ENCODE results near the gene ATXN7L3.

The ATXN7L3 gene

DNA sequence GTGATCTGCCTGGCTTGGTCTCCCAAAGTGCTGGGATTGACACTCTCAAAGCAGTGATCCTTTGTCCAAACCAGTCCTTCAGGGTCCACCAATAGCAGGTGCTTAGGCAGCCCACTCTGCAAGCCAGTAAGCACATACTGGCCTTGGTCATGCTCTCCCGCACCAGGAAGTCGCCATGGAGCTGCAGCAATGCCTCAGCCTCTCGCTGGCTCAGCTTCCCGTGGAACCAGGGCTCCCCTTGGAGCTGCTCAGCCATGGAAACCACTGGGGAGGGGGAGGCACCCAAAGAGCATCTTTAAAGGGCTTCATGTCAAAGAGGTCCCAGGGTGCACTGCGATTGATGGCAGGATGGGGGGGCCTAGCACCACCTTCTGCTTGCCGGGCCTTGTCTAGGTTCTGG is 29.4 kb upstream of the ATXN7L3 start:
- Histone ChIP-seq H3K4me1 (ENCODE audit: low read length) (no peaks in the 10 kb centered on the region), H3K36me3 (replicated peaks; ENCODE audit: insufficient read depth, low read length) (no peaks in the 10 kb centered on the region), H3K9ac (ENCODE audit: low read length) (no peak overlapping the region), H4K20me1 (ENCODE audit: insufficient read depth, low read length) (no peaks in the 10 kb centered on the region), H3K27me3 (replicated peaks; ENCODE audit: insufficient read depth, low read length) (no peaks in the 10 kb centered on the region), H3F3A (ENCODE audit: insufficient read depth, low read length) (no peaks in the 10 kb centered on the region), H3K4me3 (ENCODE audit: low read length) (no peak overlapping the region), H3K9me3 (replicated peaks; ENCODE audit: insufficient read depth, low read length) (no peaks in the 10 kb centered on the region), H3K79me2 (ENCODE audit: low read length) (no peaks in the 10 kb centered on the region), H3K4me2 (ENCODE audit: low read depth, low read length) (no peak overlapping the region), H3K9me2 (replicated peaks; ENCODE audit: insufficient read depth, low read length) (no peaks in the 10 kb centered on the region), H3K27ac (ENCODE audit: low read length) (no peak overlapping the region), H2AFZ (ENCODE audit: low read length) (no peak overlapping the region)
- TF ChIP-seq EZH2 (optimal IDR thresholded peaks at IDR 0.05; ENCODE audit: low read depth, low read length) (no peak), EZH2phosphoT487 (IDR thresholded peaks at IDR 0.05; ENCODE audit: low read length) (no peak)
- TF ChIP-seq, protein P1, sequence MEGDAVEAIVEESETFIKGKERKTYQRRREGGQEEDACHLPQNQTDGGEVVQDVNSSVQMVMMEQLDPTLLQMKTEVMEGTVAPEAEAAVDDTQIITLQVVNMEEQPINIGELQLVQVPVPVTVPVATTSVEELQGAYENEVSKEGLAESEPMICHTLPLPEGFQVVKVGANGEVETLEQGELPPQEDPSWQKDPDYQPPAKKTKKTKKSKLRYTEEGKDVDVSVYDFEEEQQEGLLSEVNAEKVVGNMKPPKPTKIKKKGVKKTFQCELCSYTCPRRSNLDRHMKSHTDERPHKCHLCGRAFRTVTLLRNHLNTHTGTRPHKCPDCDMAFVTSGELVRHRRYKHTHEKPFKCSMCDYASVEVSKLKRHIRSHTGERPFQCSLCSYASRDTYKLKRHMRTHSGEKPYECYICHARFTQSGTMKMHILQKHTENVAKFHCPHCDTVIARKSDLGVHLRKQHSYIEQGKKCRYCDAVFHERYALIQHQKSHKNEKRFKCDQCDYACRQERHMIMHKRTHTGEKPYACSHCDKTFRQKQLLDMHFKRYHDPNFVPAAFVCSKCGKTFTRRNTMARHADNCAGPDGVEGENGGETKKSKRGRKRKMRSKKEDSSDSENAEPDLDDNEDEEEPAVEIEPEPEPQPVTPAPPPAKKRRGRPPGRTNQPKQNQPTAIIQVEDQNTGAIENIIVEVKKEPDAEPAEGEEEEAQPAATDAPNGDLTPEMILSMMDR (IDR thresholded peaks at IDR 0.05; ENCODE audit: low read length): no peak
- no peak for DNase-seq

DNA sequence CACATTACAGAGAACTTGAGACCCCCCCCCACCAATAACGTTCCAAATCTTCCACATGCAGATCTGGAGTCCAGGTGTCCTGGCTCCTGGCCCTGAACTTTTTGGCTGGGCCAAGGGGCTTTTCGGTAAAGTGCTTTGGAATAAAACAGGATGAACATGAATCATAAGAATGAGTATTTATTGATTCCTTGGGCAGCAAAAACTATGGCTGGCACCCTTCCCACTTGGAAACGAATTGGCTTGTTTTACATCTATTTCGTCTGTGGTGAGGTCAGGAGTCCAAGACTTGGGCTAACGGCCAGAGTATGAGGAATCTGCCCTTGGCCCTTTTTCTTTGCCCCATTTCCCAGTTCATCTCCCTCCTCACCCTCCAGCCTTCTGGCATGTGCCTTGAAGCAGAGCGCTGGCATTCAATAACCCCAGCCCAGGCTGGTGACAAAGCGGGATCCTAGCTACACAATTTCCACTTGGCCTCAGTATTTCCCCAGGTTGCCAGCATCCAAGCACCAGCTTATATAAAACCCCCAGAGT is 23.9 kb upstream of the ATXN7L3 start:
- no peaks in the 10 kb centered on the region for H3K27me3 ChIP-seq (replicated peaks; ENCODE audit: insufficient read depth, low read length)
- H3K4me1 ChIP-seq (ENCODE audit: low read length): no peaks in the 10 kb centered on the region
- H3K4me3 ChIP-seq (ENCODE audit: low read length): no peak overlapping the region
- no peak for DNase-seq
- no peak overlapping the region for H3K27ac ChIP-seq (ENCODE audit: low read length)
- no peaks in the 10 kb centered on the region for H3K36me3 ChIP-seq (replicated peaks; ENCODE audit: insufficient read depth, low read length)
- no peaks in the 10 kb centered on the region for H3K9me2 ChIP-seq (replicated peaks; ENCODE audit: insufficient read depth, low read length)
- no peaks in the 10 kb centered on the region for H3K9me3 ChIP-seq (replicated peaks; ENCODE audit: insufficient read depth, low read length)
- H3K79me2 ChIP-seq (ENCODE audit: low read length): peaks cover 19% of the 10 kb centered on the region
- no peak overlapping the region for H3K9ac ChIP-seq (ENCODE audit: low read length)
- no peaks in the 10 kb centered on the region for H4K20me1 ChIP-seq (ENCODE audit: insufficient read depth, low read length)
- no peak overlapping the region for H2AFZ ChIP-seq (ENCODE audit: low read length)
- TF ChIP-seq EZH2 (optimal IDR thresholded peaks at IDR 0.05; ENCODE audit: low read depth, low read length): no peak
- TF ChIP-seq EZH2phosphoT487 (IDR thresholded peaks at IDR 0.05; ENCODE audit: low read length): no peak
- TF ChIP-seq, protein P1 (IDR thresholded peaks at IDR 0.05; ENCODE audit: low read length): no peak
- H3K4me2 ChIP-seq (ENCODE audit: low read depth, low read length): no peak overlapping the region
- H3F3A ChIP-seq (ENCODE audit: insufficient read depth, low read length): peaks cover 17% of the 10 kb centered on the region; the same call in 1 of the 2 replicates

DNA sequence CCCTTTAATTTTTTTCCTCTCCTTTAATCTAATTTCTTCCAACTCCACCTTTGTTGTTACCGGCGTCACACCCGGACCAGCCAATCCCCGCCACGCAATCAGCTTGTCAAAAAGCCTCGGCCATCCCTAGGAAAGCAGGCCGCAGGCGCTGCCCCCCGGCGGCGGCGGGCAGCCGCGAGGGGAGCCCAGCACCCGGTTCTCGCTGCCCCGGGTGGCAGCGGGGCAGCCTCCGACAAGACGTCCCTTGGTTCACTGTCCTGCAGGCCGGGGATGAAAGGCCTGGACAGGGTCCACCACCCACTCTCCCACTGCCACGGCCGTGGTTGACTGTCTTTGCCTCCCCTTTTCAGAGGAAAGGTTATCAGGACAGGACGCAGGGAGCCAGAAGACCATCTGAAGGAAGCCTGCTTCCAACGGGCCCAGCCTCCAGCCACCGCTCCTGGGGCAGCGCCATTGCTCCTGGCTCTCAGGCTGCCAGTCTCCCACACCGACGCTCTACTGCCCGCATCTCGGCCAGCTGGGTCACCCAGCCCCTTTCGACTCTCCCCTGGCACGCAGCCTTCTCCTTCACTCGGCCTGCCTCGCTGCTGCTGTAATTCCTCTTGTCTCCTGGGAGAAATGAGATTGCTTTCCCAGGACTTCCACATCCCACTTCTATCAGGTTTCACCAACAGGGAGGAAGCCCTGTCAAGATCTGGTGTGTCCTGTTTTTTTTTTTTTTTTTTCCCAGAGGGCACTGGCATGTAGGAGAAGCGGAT is 22.6 kb upstream of the ATXN7L3 start:
- H3K9me2 ChIP-seq (replicated peaks; ENCODE audit: insufficient read depth, low read length): no peaks in the 10 kb centered on the region
- H3K79me2 ChIP-seq (ENCODE audit: low read length): peaks cover 29% of the 10 kb centered on the region
- H3K36me3 ChIP-seq (replicated peaks; ENCODE audit: insufficient read depth, low read length): no peaks in the 10 kb centered on the region
- H3K27me3 ChIP-seq (replicated peaks; ENCODE audit: insufficient read depth, low read length): no peaks in the 10 kb centered on the region
- peak; percentile 50 for DNase-seq
- H3K4me1 ChIP-seq (ENCODE audit: low read length): no peaks in the 10 kb centered on the region; the same call in 1 of the 2 replicates
- H2AFZ ChIP-seq (ENCODE audit: low read length): peak overlapping the region; percentile 91
- no peak for TF ChIP-seq EZH2phosphoT487 (IDR thresholded peaks at IDR 0.05; ENCODE audit: low read length)
- no peak for TF ChIP-seq EZH2 (optimal IDR thresholded peaks at IDR 0.05; ENCODE audit: low read depth, low read length)
- TF ChIP-seq, protein P1 (IDR thresholded peaks at IDR 0.05; ENCODE audit: low read length): peak; percentile 24
- no peaks in the 10 kb centered on the region for H4K20me1 ChIP-seq (ENCODE audit: insufficient read depth, low read length)
- H3K4me3 ChIP-seq (ENCODE audit: low read length): peak overlapping the region; percentile 86
- H3K4me2 ChIP-seq (ENCODE audit: low read depth, low read length): peak overlapping the region; percentile 99
- no peak overlapping the region; the same call in 1 of the 2 replicates for H3K27ac ChIP-seq (ENCODE audit: low read length)
- H3K9me3 ChIP-seq (replicated peaks; ENCODE audit: insufficient read depth, low read length): no peaks in the 10 kb centered on the region
- peaks cover 24% of the 10 kb centered on the region; the same call in 1 of the 2 replicates for H3F3A ChIP-seq (ENCODE audit: insufficient read depth, low read length)
- peak overlapping the region; percentile 72; the same call in 1 of the 2 replicates for H3K9ac ChIP-seq (ENCODE audit: low read length)

All from MM.1S (cell line).